HCT116 (cell line): ENCODE results near the gene SOCS7. TPM values are rescaled to one million over a fixed set of nuclear protein-coding genes. Genes with fewer than 3 reads are reported as not detected.
A peak's percentile ranks its signal among the peaks of the same experiment; 100 is the strongest.

Source experiments
- ATAC-seq: fragments of 200-7000 bp; cut with Tn5 transposase; 2 replicates; pipeline ENCODE4 v1.9.1; 2020; ENCODE audit warnings: mild to moderate bottlenecking, moderate library complexity
- BruUV-seq: library from RNA; stranded (reverse); fragments of 400-500 nt; replicated peaks from 2 replicates; lab custom pipeline; 2021; lab: Mats Ljungman, UMichigan
- CTCF ChIA-PET: fragments of 300-600 bp; sonication (Branson Sonifier 250); formaldehyde crosslinking; loops from one replicate; lab custom pipeline; 2021; ENCODE audit warnings: antibody characterized with exemption; lab: Charles Lee
- POLR2A ChIA-PET: fragments of 300-600, 350-600 bp; sonication (Branson Sonifier 250); formaldehyde crosslinking; loops from one replicate; lab custom pipeline; 2021; ENCODE audit warnings: antibody characterized with exemption; lab: Charles Lee
- RAD21 ChIA-PET, 2 experiments: fragments of 300-600 bp; sonication (Branson Sonifier 250); formaldehyde crosslinking; loops; one replicate each; lab custom pipeline; 2023; ENCODE audit warnings: low total read pairs in 2 of 2; ENCODE audit not compliant: uncharacterized antibody in 2 of 2, unreplicated experiment in 2 of 2, low non-redundant PET in 1 of 2; lab: Charles Lee
- DNase-seq: peaks from one replicate; pipeline ENCODE4 v3.0.0-alpha.2; 2010; ENCODE audit warnings: low read depth, low spot score
- H2AFZ ChIP-seq: fragments of 200-600 bp; shearing (Covaris generic), sonication (generic); 2 replicates; pipeline ENCODE4 v1.6.1; 2017; ENCODE audit warnings: low read depth, mixed run types, mixed read lengths, antibody characterized with exemption, low read length; ENCODE audit not compliant: poor library complexity, severe bottlenecking
- H3K27ac ChIP-seq: 2 replicates; pipeline ENCODE4 v1.5.1; 2012; ENCODE audit warnings: low read depth, low read length
- H3K27me3 ChIP-seq: fragments of 200-600 bp; sonication (generic); 2 replicates; pipeline ENCODE4 v1.6.1; 2016; ENCODE audit warnings: mixed run types, low read length, mixed read lengths; ENCODE audit not compliant: insufficient read depth
- H3K36me3 ChIP-seq, 2 experiments: fragments of 200-500 bp in 1 of 2; fragments of 200-600 bp in 1 of 2; sonication (Bioruptor generic) in 1 of 2; sonication (generic) in 1 of 2; 2 replicates each; pipeline versions ENCODE4 v1.5.1 to v1.6.1; 2014 to 2016; ENCODE audit warnings: low read length in 2 of 2, inconsistent platforms in 1 of 2, mixed read lengths in 1 of 2, mixed run types in 1 of 2; ENCODE audit not compliant: insufficient read depth in 2 of 2, control insufficient read depth in 1 of 2
- H3K4me1 ChIP-seq, 2 experiments: fragments of 200-600 bp in 1 of 2; sonication (generic) in 1 of 2; 2 replicates each; pipeline versions ENCODE4 v1.5.1 to v1.6.1; 2012 to 2017; ENCODE audit warnings: low read length in 2 of 2, inconsistent platforms in 1 of 2, mild to moderate bottlenecking in 1 of 2, mixed read lengths in 1 of 2, mixed run types in 1 of 2, moderate library complexity in 1 of 2; ENCODE audit not compliant: insufficient read depth in 2 of 2, control insufficient read depth in 1 of 2
- H3K4me2 ChIP-seq: fragments of 200-600 bp; sonication (generic); 2 replicates; pipeline ENCODE4 v1.6.1; 2017; ENCODE audit warnings: mixed run types, low read length, mixed read lengths
- H3K4me3 ChIP-seq, 2 experiments: fragments of 200-600 bp in 1 of 2; sonication (generic) in 1 of 2; replicated peaks in 1 of 2; 2 replicates each; pipeline ENCODE4 v1.5.1; 2011 to 2016; ENCODE audit warnings: low read length in 2 of 2, control low read depth in 1 of 2, low read depth in 1 of 2, mild to moderate bottlenecking in 1 of 2, mixed read lengths in 1 of 2, mixed run types in 1 of 2
- H3K79me2 ChIP-seq: fragments of 200-600 bp; sonication (generic); 2 replicates; pipeline ENCODE4 v1.6.1; 2017; ENCODE audit warnings: mild to moderate bottlenecking, mixed run types, low read length, moderate library complexity, mixed read lengths; ENCODE audit not compliant: insufficient read depth
- H3K9ac ChIP-seq: fragments of 200-600 bp; sonication (generic); 2 replicates; pipeline ENCODE4 v1.6.1; 2016; ENCODE audit warnings: low read length, mixed read lengths
- H3K9me2 ChIP-seq: fragments of 200-600 bp; sonication (generic), shearing (Covaris generic); 2 replicates; pipeline ENCODE4 v1.6.1; 2017; ENCODE audit warnings: mixed run types, mild to moderate bottlenecking, moderate library complexity; ENCODE audit not compliant: insufficient read depth
- H3K9me3 ChIP-seq, 2 experiments: fragments of 200-500 bp in 1 of 2; fragments of 200-600 bp in 1 of 2; sonication (Bioruptor generic) in 1 of 2; sonication (generic) in 1 of 2; 2 replicates each; pipeline ENCODE4 v1.6.1; 2014 to 2017; ENCODE audit warnings: low read length in 2 of 2, mixed read lengths in 2 of 2, inconsistent platforms in 1 of 2, low read depth in 1 of 2, mild to moderate bottlenecking in 1 of 2, mixed run types in 1 of 2, moderate library complexity in 1 of 2; ENCODE audit not compliant: control insufficient read depth in 1 of 2, insufficient read depth in 1 of 2
- H4K20me1 ChIP-seq: fragments of 200-600 bp; sonication (generic), shearing (Covaris generic); 2 replicates; pipeline ENCODE4 v1.6.1; 2017; ENCODE audit warnings: mixed run types, mild to moderate bottlenecking, moderate library complexity; ENCODE audit not compliant: insufficient read depth
- CEBPB ChIP-seq: IDR thresholded peaks from 2 replicates; pipeline ENCODE4 v1.6.1; 2012; ENCODE audit warnings: low read depth
- ELF1 ChIP-seq: IDR thresholded peaks from 2 replicates; pipeline ENCODE4 v1.6.1; 2012; ENCODE audit warnings: low read depth, borderline replicate concordance
- EZH2phosphoT487 ChIP-seq: fragments of 200-600 bp; IDR thresholded peaks from 2 replicates; pipeline ENCODE4 v1.6.1; 2018; ENCODE audit warnings: antibody characterized with exemption, borderline replicate concordance
- FOSL1 ChIP-seq: IDR thresholded peaks from 2 replicates; pipeline ENCODE4 v1.6.1; 2012; ENCODE audit warnings: low read depth
- JUND ChIP-seq: IDR thresholded peaks from 2 replicates; pipeline ENCODE4 v1.6.1; 2012
- POLR2A ChIP-seq: IDR thresholded peaks from 2 replicates; pipeline ENCODE4 v1.7.0; 2011; ENCODE audit warnings: borderline replicate concordance; ENCODE audit not compliant: insufficient read depth, insufficient read length; ENCODE audit errors: extremely low read depth
- POLR2AphosphoS5 ChIP-seq: IDR thresholded peaks from 2 replicates; pipeline ENCODE4 v1.6.1; 2011; ENCODE audit warnings: mild to moderate bottlenecking, low read depth, low read length, moderate library complexity
- SIN3A ChIP-seq: IDR thresholded peaks from 2 replicates; pipeline ENCODE4 v1.6.1; 2012; ENCODE audit warnings: low read depth
- TCF7L2 ChIP-seq: IDR thresholded peaks from 2 replicates; pipeline ENCODE4 v1.7.0; 2011; ENCODE audit warnings: borderline replicate concordance, inconsistent platforms; ENCODE audit not compliant: insufficient read depth, insufficient read length; ENCODE audit errors: extremely low read depth
- YY1 ChIP-seq: IDR thresholded peaks from 2 replicates; pipeline ENCODE4 v1.6.1; 2011; ENCODE audit warnings: low read length, low read depth, moderate library complexity, mild to moderate bottlenecking; ENCODE audit not compliant: insufficient replicate concordance; ENCODE audit errors: extremely low read depth
- ZFX ChIP-seq: fragments of 450-650 bp; IDR thresholded peaks from 2 replicates; pipeline ENCODE4 v1.6.1; 2017
- ZNF274 ChIP-seq: fragments of 200-500 bp; sonication (Bioruptor generic); IDR thresholded peaks from 2 replicates; pipeline ENCODE4 v1.6.1; 2014; ENCODE audit warnings: mild to moderate bottlenecking, low read depth, low read length, inconsistent platforms
- intact Hi-C: fragments of 100-400 bp; cut with micrococcal nuclease; formaldehyde crosslinking; loops from 2 replicates; pipeline ENCODE4 v1.10.0; 2022
- total RNA-seq: library from RNA; stranded (reverse); gene quantifications from one replicate; pipeline ENCODE4 v1.2.1, GENCODE V29; 2021; ENCODE audit not compliant: unreplicated experiment
- TF ChIP-seq, protein P1 (sequence below): IDR thresholded peaks from 2 replicates; pipeline ENCODE4 v1.6.1; 2012
- TF ChIP-seq, protein P2 (sequence below): IDR thresholded peaks from 2 replicates; pipeline ENCODE4 v1.6.1; 2012
- TF ChIP-seq, protein P3 (sequence below): IDR thresholded peaks from 2 replicates; pipeline ENCODE4 v1.6.1; 2012; ENCODE audit warnings: low read depth

SOCS7 gene
- total RNA-seq, 1 experiment from 2014 or later: 49.9 TPM

GRCh38 chr17:38415250-38416194 is 63.9 kb downstream of the SOCS7 start:
- DNase-seq: peak; percentile 23
- intact Hi-C loops: no loop called here

GRCh38 chr17:38416840-38417209 is 65.2 kb downstream of the SOCS7 start:
- peaks cover 12 to 14% of the 10 kb centered on the region in 2 experiments for H3K4me1 ChIP-seq
- no peaks in the 10 kb centered on the region for H3K9me3 ChIP-seq
- BruUV-seq: no TSS peak
- H2AFZ ChIP-seq: no peak overlapping the region
- no peak overlapping the region for H3K9ac ChIP-seq
- no peak overlapping the region for H3K27ac ChIP-seq
- ATAC-seq (no peak), DNase-seq (no peak)
- H3K4me3 ChIP-seq: no peak overlapping the region
- H3K36me3 ChIP-seq: no peaks in the 10 kb centered on the region
- no peaks in the 10 kb centered on the region for H3K27me3 ChIP-seq
- CTCF ChIA-PET: no interaction called here
- POLR2A ChIA-PET: no interaction called here
- RAD21 ChIA-PET: no interaction called here
- no peaks in the 10 kb centered on the region for H3K9me2 ChIP-seq
- H3K4me2 ChIP-seq: no peak overlapping the region
- intact Hi-C loops: no loop called here
- H3K79me2 ChIP-seq: no peaks in the 10 kb centered on the region
- H4K20me1 ChIP-seq: no peaks in the 10 kb centered on the region
- TF ChIP-seq ZNF274 (no peak), ELF1 (no peak), ZFX (no peak), FOSL1 (no peak), EZH2phosphoT487 (no peak), JUND (no peak), SIN3A (no peak), YY1 (no peak), POLR2AphosphoS5 (no peak), CEBPB (no peak)
- TF ChIP-seq, protein P1, sequence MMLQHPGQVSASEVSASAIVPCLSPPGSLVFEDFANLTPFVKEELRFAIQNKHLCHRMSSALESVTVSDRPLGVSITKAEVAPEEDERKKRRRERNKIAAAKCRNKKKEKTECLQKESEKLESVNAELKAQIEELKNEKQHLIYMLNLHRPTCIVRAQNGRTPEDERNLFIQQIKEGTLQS: no peak
- TF ChIP-seq, protein P2, sequence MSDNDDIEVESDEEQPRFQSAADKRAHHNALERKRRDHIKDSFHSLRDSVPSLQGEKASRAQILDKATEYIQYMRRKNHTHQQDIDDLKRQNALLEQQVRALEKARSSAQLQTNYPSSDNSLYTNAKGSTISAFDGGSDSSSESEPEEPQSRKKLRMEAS: no peak
- TF ChIP-seq, protein P3, sequence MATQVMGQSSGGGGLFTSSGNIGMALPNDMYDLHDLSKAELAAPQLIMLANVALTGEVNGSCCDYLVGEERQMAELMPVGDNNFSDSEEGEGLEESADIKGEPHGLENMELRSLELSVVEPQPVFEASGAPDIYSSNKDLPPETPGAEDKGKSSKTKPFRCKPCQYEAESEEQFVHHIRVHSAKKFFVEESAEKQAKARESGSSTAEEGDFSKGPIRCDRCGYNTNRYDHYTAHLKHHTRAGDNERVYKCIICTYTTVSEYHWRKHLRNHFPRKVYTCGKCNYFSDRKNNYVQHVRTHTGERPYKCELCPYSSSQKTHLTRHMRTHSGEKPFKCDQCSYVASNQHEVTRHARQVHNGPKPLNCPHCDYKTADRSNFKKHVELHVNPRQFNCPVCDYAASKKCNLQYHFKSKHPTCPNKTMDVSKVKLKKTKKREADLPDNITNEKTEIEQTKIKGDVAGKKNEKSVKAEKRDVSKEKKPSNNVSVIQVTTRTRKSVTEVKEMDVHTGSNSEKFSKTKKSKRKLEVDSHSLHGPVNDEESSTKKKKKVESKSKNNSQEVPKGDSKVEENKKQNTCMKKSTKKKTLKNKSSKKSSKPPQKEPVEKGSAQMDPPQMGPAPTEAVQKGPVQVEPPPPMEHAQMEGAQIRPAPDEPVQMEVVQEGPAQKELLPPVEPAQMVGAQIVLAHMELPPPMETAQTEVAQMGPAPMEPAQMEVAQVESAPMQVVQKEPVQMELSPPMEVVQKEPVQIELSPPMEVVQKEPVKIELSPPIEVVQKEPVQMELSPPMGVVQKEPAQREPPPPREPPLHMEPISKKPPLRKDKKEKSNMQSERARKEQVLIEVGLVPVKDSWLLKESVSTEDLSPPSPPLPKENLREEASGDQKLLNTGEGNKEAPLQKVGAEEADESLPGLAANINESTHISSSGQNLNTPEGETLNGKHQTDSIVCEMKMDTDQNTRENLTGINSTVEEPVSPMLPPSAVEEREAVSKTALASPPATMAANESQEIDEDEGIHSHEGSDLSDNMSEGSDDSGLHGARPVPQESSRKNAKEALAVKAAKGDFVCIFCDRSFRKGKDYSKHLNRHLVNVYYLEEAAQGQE: no peak

More at GRCh38 chr17:38415250-38416194, 63.9 kb downstream of the SOCS7 start:
- Histone ChIP-seq H3K9ac (0 out of 2 replicates have a peak overlapping the region, but pooled peaks have one; percentile 12), H3K36me3 (no peaks in the 10 kb centered on the region), H4K20me1 (no peaks in the 10 kb centered on the region), H3K4me2 (peak overlapping the region; percentile 60), H3K4me3 (peak overlapping the region in 1 of 2 experiments; percentile 26; a peak in 2 of 4 replicates), H3K27ac (peak overlapping the region; percentile 8; the same call in 1 of the 2 replicates), H2AFZ (peak overlapping the region; percentile 98), H3K9me2 (no peaks in the 10 kb centered on the region), H3K27me3 (no peaks in the 10 kb centered on the region), H3K9me3 (no peaks in the 10 kb centered on the region), H3K4me1 (peaks cover 12 to 14% of the 10 kb centered on the region in 2 experiments), H3K79me2 (no peaks in the 10 kb centered on the region)
- RAD21 ChIA-PET: interaction anchor here (1.1 to 1.6 kb wide), 3 partner anchors 66 to 82 kb away, joined by 4 to 16 read pairs (median 5); no protein-coding TSS in a partner anchor
- ATAC-seq: peak; percentile 46
- TSS peak; percentile 83 for BruUV-seq
- TF ChIP-seq ZNF274: no peak
- peak; percentile 47 for TF ChIP-seq POLR2A
- TF ChIP-seq ZFX: 0 out of 2 replicates have a peak, but pooled peaks have one; percentile 30
- peak; percentile 88 for TF ChIP-seq TCF7L2
- TF ChIP-seq CEBPB: peak; percentile 90
- peak; percentile 38; the same call in 1 of the 2 replicates for TF ChIP-seq POLR2AphosphoS5
- POLR2A ChIA-PET: interaction anchor here (1.8 kb wide), 1 partner anchor 66 kb away, joined by 13 read pairs; no protein-coding TSS in a partner anchor
- CTCF ChIA-PET: interaction anchor here (0.9 to 2.4 kb wide), 12 partner anchors 8 to 247 kb away, joined by 3 to 65 read pairs (median 4); partner anchors contain the start of gene SOCS7
